ENCODE measurements around the gene TTC34.

Gene TTC34

DNA sequence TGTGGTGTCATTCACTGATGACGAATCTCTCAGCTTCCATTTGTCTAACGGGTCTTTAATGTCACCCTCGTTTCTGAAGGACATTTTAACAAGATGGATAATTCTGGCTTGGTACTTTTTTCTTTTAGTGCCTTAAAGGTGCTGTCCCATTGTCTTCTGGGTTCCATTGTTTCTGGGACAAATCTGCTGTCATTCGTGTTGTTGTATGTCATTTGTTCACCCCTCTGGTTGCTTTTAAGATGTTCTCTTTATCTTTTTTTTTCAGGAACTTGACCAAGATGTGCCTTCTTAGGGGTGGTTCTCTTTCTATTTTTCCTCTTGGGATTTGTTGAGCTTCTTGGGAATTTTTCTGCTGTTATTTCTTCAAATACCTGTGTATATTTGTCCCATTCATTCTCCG is 154.7 kb downstream of the TTC34 start:
- H3K9me3 ChIP-seq (ENCODE audit: control insufficient read depth, low read length) = no peaks in the 10 kb centered on the region
- TF ChIP-seq, protein P1, sequence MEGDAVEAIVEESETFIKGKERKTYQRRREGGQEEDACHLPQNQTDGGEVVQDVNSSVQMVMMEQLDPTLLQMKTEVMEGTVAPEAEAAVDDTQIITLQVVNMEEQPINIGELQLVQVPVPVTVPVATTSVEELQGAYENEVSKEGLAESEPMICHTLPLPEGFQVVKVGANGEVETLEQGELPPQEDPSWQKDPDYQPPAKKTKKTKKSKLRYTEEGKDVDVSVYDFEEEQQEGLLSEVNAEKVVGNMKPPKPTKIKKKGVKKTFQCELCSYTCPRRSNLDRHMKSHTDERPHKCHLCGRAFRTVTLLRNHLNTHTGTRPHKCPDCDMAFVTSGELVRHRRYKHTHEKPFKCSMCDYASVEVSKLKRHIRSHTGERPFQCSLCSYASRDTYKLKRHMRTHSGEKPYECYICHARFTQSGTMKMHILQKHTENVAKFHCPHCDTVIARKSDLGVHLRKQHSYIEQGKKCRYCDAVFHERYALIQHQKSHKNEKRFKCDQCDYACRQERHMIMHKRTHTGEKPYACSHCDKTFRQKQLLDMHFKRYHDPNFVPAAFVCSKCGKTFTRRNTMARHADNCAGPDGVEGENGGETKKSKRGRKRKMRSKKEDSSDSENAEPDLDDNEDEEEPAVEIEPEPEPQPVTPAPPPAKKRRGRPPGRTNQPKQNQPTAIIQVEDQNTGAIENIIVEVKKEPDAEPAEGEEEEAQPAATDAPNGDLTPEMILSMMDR (IDR thresholded peaks at IDR 0.05) = no peak
- no peaks in the 10 kb centered on the region for H3K27me3 ChIP-seq (ENCODE audit: control insufficient read depth, insufficient read depth, low read length)
- no peaks in the 10 kb centered on the region for H3K79me2 ChIP-seq
- H3K36me3 ChIP-seq (ENCODE audit: control insufficient read depth, insufficient read depth, low read length) = no peaks in the 10 kb centered on the region
- no peak overlapping the region for H2AFZ ChIP-seq
- H3K4me1 ChIP-seq = no peaks in the 10 kb centered on the region
- no peak overlapping the region for H3K9ac ChIP-seq
- H3K4me3 ChIP-seq (ENCODE audit: low read depth, low read length) = no peak overlapping the region
- H3K4me2 ChIP-seq (ENCODE audit: low read length) = no peak overlapping the region
- no peak overlapping the region for H3K27ac ChIP-seq

DNA sequence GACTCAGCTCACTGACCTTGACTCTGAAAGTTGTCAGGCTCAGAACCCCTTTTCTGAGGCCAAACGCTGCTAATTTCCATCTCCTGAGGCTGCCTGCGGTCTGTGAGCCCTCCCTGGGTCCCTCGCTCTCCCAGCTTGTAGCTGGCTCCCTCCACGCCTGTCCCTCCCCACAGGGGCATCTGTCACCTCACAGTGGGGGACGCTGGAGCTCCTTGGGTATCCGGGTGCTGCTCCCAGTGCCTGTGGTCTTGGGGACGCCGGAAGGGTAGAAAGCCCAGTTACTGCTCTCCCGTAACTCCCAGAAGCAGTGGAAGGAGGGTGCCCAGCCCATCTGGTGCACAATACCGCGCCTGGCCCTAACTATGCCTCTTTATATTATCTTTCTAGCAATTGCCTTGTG is 155.7 kb downstream of the TTC34 start:
- no peaks in the 10 kb centered on the region for H3K27me3 ChIP-seq (ENCODE audit: control insufficient read depth, insufficient read depth, low read length)
- no peaks in the 10 kb centered on the region for H3K36me3 ChIP-seq (ENCODE audit: control insufficient read depth, insufficient read depth, low read length)
- H2AFZ ChIP-seq = no peak overlapping the region
- H3K4me3 ChIP-seq (ENCODE audit: low read depth, low read length) = no peak overlapping the region
- no peak overlapping the region for H3K27ac ChIP-seq
- TF ChIP-seq, protein P1 (IDR thresholded peaks at IDR 0.05) = no peak
- H3K4me2 ChIP-seq (ENCODE audit: low read length) = no peak overlapping the region
- H3K4me1 ChIP-seq = no peaks in the 10 kb centered on the region
- H3K9ac ChIP-seq = no peak overlapping the region
- H3K9me3 ChIP-seq (ENCODE audit: control insufficient read depth, low read length) = no peaks in the 10 kb centered on the region
- H3K79me2 ChIP-seq = no peaks in the 10 kb centered on the region

DNA sequence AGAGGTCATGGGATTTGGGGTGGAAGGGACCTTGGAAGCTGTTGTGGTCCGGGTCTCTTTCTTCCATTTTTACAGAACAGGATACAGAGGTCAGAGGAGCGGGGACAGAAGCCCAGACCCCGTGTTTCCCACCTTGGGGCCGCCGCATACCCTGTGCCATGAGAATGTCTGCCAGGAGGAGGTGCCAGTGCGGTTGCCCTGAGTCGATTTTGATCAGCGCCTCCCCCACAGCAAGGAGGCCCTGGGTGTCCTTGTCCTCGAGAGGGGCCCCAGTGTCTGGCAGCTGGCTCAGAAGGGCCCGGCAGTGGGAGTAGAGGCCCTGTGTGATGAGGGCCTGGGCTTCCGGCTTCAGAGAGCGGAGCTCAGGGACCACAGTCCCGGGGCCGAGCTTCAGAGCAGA is 156.3 kb downstream of the TTC34 start:
- Histone ChIP-seq H3K9me3 (ENCODE audit: control insufficient read depth, low read length) (no peaks in the 10 kb centered on the region), H3K79me2 (no peaks in the 10 kb centered on the region), H3K4me2 (ENCODE audit: low read length) (no peak overlapping the region), H3K27me3 (ENCODE audit: control insufficient read depth, insufficient read depth, low read length) (no peaks in the 10 kb centered on the region), H3K36me3 (ENCODE audit: control insufficient read depth, insufficient read depth, low read length) (no peaks in the 10 kb centered on the region), H3K4me3 (ENCODE audit: low read depth, low read length) (no peak overlapping the region), H2AFZ (no peak overlapping the region), H3K4me1 (no peaks in the 10 kb centered on the region), H3K9ac (no peak overlapping the region), H3K27ac (no peak overlapping the region)
- TF ChIP-seq, protein P1 (IDR thresholded peaks at IDR 0.05) = no peak

DNA sequence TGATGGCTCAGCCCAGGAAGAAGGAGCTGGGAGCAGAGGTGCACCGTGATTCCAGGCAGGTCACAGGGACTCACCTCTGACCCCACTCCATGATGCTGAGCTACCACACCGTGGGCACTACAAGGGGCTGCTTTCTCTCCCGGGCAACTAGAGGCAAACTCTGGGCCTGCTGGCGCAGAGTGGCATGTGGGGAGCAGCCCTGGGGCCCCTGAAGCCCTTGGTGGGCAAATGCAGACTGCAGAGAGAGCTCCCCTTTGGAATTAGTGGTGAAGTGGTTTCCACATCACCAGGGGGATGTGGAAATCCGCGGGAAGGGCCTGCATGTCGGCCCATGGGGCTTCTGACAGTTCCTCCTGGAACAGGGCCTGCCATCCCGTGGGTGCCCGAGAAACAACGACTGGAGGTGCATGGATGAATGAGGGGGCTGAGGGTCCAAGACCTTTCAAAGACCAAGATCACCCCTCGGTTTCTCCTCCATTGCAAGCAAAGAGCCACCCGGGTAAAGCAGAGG is 156.8 kb downstream of the TTC34 start:
- Histone ChIP-seq H3K9me3 (ENCODE audit: control insufficient read depth, low read length) (no peaks in the 10 kb centered on the region), H3K79me2 (no peaks in the 10 kb centered on the region), H3K9ac (no peak overlapping the region), H3K27ac (no peak overlapping the region), H2AFZ (no peak overlapping the region), H3K36me3 (ENCODE audit: control insufficient read depth, insufficient read depth, low read length) (no peaks in the 10 kb centered on the region), H3K4me2 (ENCODE audit: low read length) (no peak overlapping the region), H3K4me3 (ENCODE audit: low read depth, low read length) (no peak overlapping the region), H3K4me1 (no peaks in the 10 kb centered on the region), H3K27me3 (ENCODE audit: control insufficient read depth, insufficient read depth, low read length) (no peaks in the 10 kb centered on the region)
- TF ChIP-seq, protein P1 (IDR thresholded peaks at IDR 0.05) = no peak

DNA sequence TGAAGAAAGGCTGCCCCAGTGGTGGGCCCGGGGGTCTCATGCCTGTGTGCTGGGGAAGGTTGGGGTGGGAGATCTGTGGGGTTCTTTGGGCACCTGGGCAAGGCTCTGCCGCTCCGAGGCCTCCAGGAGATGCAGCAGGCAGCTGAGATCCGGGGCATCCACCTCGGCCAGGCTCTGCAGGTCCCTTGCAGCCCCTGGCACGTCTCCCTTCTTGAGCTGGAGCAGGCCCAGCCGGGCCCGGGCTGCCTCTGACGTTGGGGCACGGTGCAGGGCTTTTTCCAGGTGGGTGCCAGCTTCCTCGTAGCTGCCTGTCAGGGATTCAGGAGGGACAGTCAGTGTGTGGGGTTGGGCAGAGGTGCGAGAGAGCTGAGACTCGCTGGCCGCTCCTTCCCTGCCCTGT is 157.3 kb downstream of the TTC34 start:
- no peaks in the 10 kb centered on the region for H3K9me3 ChIP-seq (ENCODE audit: control insufficient read depth, low read length)
- no peaks in the 10 kb centered on the region for H3K4me1 ChIP-seq
- no peak overlapping the region for H3K4me3 ChIP-seq (ENCODE audit: low read depth, low read length)
- H3K27me3 ChIP-seq (ENCODE audit: control insufficient read depth, insufficient read depth, low read length) = no peaks in the 10 kb centered on the region
- TF ChIP-seq, protein P1 (IDR thresholded peaks at IDR 0.05) = no peak
- no peak overlapping the region for H3K4me2 ChIP-seq (ENCODE audit: low read length)
- no peak overlapping the region for H3K9ac ChIP-seq
- H3K36me3 ChIP-seq (ENCODE audit: control insufficient read depth, insufficient read depth, low read length) = no peaks in the 10 kb centered on the region
- no peaks in the 10 kb centered on the region for H3K79me2 ChIP-seq
- no peak overlapping the region for H2AFZ ChIP-seq
- no peak overlapping the region for H3K27ac ChIP-seq

All from parathyroid adenoma (tissue), 2 donors.